SW480 (cell line): ENCODE measurements around the gene TENM4.
"Not testable (repeated sequence)": the region's sequence is repeated elsewhere in the genome, so short reads cannot be mapped to it uniquely, and the experiment has no call there.

Source experiments
- DNase-seq: peaks from one replicate; pipeline ENCODE4 v3.0.0-alpha.2; 2016; ENCODE audit warnings: low spot score

The TENM4 gene

GRCh38 chr11:78845496-78845895 is 595.3 kb downstream of the TENM4 start:
- no peak for DNase-seq

GRCh38 chr11:78841456-78842060 is 599.3 kb downstream of the TENM4 start:
- DNase-seq, result no peak

GRCh38 chr11:78840623-78841022 is 600.2 kb downstream of the TENM4 start:
- DNase-seq, result no peak

- DNase-seq, result no peak
These were observed 600.6 kb downstream of the TENM4 start for GRCh38 chr11:78840200-78840599.

- DNase-seq, result no peak
These were observed 602.4 kb downstream of the TENM4 start for GRCh38 chr11:78838417-78838816.

GRCh38 chr11:78835646-78836045 is 605.2 kb downstream of the TENM4 start:
- DNase-seq, result no peak

GRCh38 chr11:78834886-78835285 is 605.9 kb downstream of the TENM4 start:
- no peak for DNase-seq

GRCh38 chr11:78833237-78833636 is 607.6 kb downstream of the TENM4 start:
- DNase-seq, result no peak

- no peak for DNase-seq
These were observed 608.4 kb downstream of the TENM4 start for GRCh38 chr11:78832226-78832947.

GRCh38 chr11:78831571-78831970 is 609.3 kb downstream of the TENM4 start:
- no peak for DNase-seq

- DNase-seq, result no peak
These were observed 610.5 kb downstream of the TENM4 start for GRCh38 chr11:78830277-78830819.

- DNase-seq, result no peak
These were observed 611.7 kb downstream of the TENM4 start for GRCh38 chr11:78829146-78829545.

GRCh38 chr11:78828676-78829075 is 612.2 kb downstream of the TENM4 start:
- no peak for DNase-seq

- not testable (repeated sequence) for DNase-seq
These were observed 613.5 kb downstream of the TENM4 start for GRCh38 chr11:78827291-78827690.

GRCh38 chr11:78825591-78826020 is 615.2 kb downstream of the TENM4 start:
- DNase-seq, result no peak

- no peak for DNase-seq
These were observed 617.2 kb downstream of the TENM4 start for GRCh38 chr11:78823588-78823987.

GRCh38 chr11:78822931-78823423 is 617.9 kb downstream of the TENM4 start:
- DNase-seq, result no peak

- no peak for DNase-seq
These were observed 619.2 kb downstream of the TENM4 start for GRCh38 chr11:78821371-78822306.

GRCh38 chr11:78820741-78821140 is 620.1 kb downstream of the TENM4 start:
- no peak for DNase-seq

- DNase-seq, result no peak
These were observed 622.6 kb downstream of the TENM4 start for GRCh38 chr11:78818201-78818600.

GRCh38 chr11:78815831-78816230 is 625.0 kb downstream of the TENM4 start:
- no peak for DNase-seq
